A549 (cell line): Measurements from ENCODE around the gene FOXP1. TPM values are rescaled to one million over a fixed set of nuclear protein-coding genes. Genes with fewer than 3 reads are reported as not detected.
A peak's percentile ranks its signal among the peaks of the same experiment; 100 is the strongest.

Experiments
- ATAC-seq, 2 experiments: fragments of 200-7000 bp in 1 of 2; fragments of >200 bp in 1 of 2; cut with Nextera tagmentation in 1 of 2; cut with Tn5 transposase in 1 of 2; 3 replicates each; pipeline versions ENCODE4 v1.8.0 to v1.9.1; 2018 to 2020; ENCODE audit warnings: mild to moderate bottlenecking in 1 of 2, moderate library complexity in 1 of 2
- CTCF ChIA-PET: fragments of 300-600 bp; sonication (Branson Sonifier 250); formaldehyde crosslinking; extraction: SDS; loops from one replicate; lab custom pipeline; 2021; ENCODE audit warnings: antibody characterized with exemption, inconsistent platforms; lab: Yijun Ruan, JAX
- POLR2A ChIA-PET: fragments of 350-600 bp; formaldehyde crosslinking; extraction: SDS; loops from one replicate; lab custom pipeline; 2021; ENCODE audit warnings: antibody characterized with exemption, inconsistent platforms; lab: Yijun Ruan, JAX
- DNase-seq, 2 experiments: peaks; one replicate each; pipeline versions ENCODE4 v3.0.0 to v3.0.0-alpha.2; 2011 to 2016; ENCODE audit warnings: low read depth in 1 of 2, low spot score in 1 of 2
- FAIRE-seq: peaks from 2 replicates; lab custom pipeline; 2011; peaks lifted over from hg19 to GRCh38; lab: Jason Lieb, UNC
- H3K27ac ChIP-seq, 2 experiments: fragments of >200 bp; sonication (Bioruptor Twin); formaldehyde crosslinking; 3 replicates each; pipeline ENCODE4 v1.5.1; 2016 to 2017
- H3K4me1 ChIP-seq: fragments of >200 bp; sonication (Bioruptor Twin); formaldehyde crosslinking; 3 replicates; pipeline ENCODE4 v1.6.1; 2016
- H3K4me2 ChIP-seq: fragments of >200 bp; sonication (Bioruptor Twin); formaldehyde crosslinking; 3 replicates; pipeline ENCODE4 v1.6.1; 2016
- H3K4me3 ChIP-seq: fragments of >200 bp; sonication (Bioruptor Twin); formaldehyde crosslinking; 3 replicates; pipeline ENCODE4 v1.5.1; 2016
- H3K9me3 ChIP-seq: fragments of >200 bp; sonication (Bioruptor Twin); formaldehyde crosslinking; 3 replicates; pipeline ENCODE4 v1.6.1; 2016
- CBX2 ChIP-seq: fragments of 200-600 bp; sonication (generic); IDR thresholded peaks from 2 replicates; pipeline ENCODE4 v1.6.1; 2016; ENCODE audit warnings: low read depth, mild to moderate bottlenecking, borderline replicate concordance
- E2F6 ChIP-seq: IDR thresholded peaks from 2 replicates; pipeline ENCODE4 v1.6.1; 2012; ENCODE audit warnings: low read depth, borderline replicate concordance
- ESRRA ChIP-seq: fragments of 150-350 bp; IDR thresholded peaks from 2 replicates; pipeline ENCODE4 v1.6.1; 2014; ENCODE audit warnings: mild to moderate bottlenecking, low read length, borderline replicate concordance
- FOSL2 ChIP-seq, 2 experiments: fragments of 450-650 bp in 1 of 2; fragments of >200 bp in 1 of 2; sonication (Bioruptor Twin) in 1 of 2; formaldehyde crosslinking; IDR thresholded peaks; 2 replicates each; pipeline versions ENCODE4 v1.5.0 to v1.6.1; 2016 to 2020; ENCODE audit warnings: mild to moderate bottlenecking in 1 of 2, moderate library complexity in 1 of 2
- FOXS1 ChIP-seq: fragments of 250-450 bp; sonication (Bioruptor Pico); IDR thresholded peaks from 2 replicates; pipeline ENCODE4 v1.5.0; 2020; ENCODE audit warnings: mild to moderate bottlenecking, moderate library complexity
- GATA3 ChIP-seq: IDR thresholded peaks from 2 replicates; pipeline ENCODE4 v1.6.1; 2012; ENCODE audit warnings: borderline replicate concordance
- HEYL ChIP-seq: fragments of 250-450 bp; sonication (Bioruptor Pico); IDR thresholded peaks from 2 replicates; pipeline ENCODE4 v1.8.0; 2021; ENCODE audit warnings: mild to moderate bottlenecking, moderate library complexity
- HMGXB4 ChIP-seq: fragments of 250-450 bp; sonication (Bioruptor Pico); IDR thresholded peaks from 2 replicates; pipeline ENCODE4 v1.5.0; 2021; ENCODE audit warnings: mild to moderate bottlenecking, moderate library complexity, borderline replicate concordance
- HOXB5 ChIP-seq: fragments of 250-450 bp; sonication (Bioruptor Pico); IDR thresholded peaks from 2 replicates; pipeline ENCODE4 v1.5.0; 2020; ENCODE audit warnings: mild to moderate bottlenecking, moderate library complexity
- JUN ChIP-seq, 2 experiments: fragments of >200 bp; sonication (Bioruptor Twin); formaldehyde crosslinking; IDR thresholded peaks; 2 replicates in 1 of 2; 3 replicates in 1 of 2; pipeline ENCODE4 v1.6.1; 2016 to 2017
- MAFK ChIP-seq: fragments of 450-650 bp; IDR thresholded peaks from 2 replicates; pipeline ENCODE4 v1.6.1; 2014; ENCODE audit not compliant: partially characterized antibody
- MAX ChIP-seq: IDR thresholded peaks from 2 replicates; pipeline ENCODE4 v1.6.1; 2012
- MAZ ChIP-seq: fragments of 150-350 bp; IDR thresholded peaks from 2 replicates; pipeline ENCODE4 v1.6.1; 2014; ENCODE audit warnings: antibody characterized with exemption, low read depth, low read length, borderline replicate concordance
- MYC ChIP-seq: IDR thresholded peaks from 2 replicates; pipeline ENCODE4 v1.6.1; 2012; ENCODE audit warnings: mild to moderate bottlenecking, inconsistent platforms, low read length, improper control_type of control experiment, borderline replicate concordance
- POLR2A ChIP-seq: IDR thresholded peaks from 2 replicates; pipeline ENCODE4 v1.6.1; 2012; ENCODE audit warnings: mild to moderate bottlenecking, low read length
- RARB ChIP-seq: fragments of 250-450 bp; sonication (Bioruptor Pico); IDR thresholded peaks from 2 replicates; pipeline ENCODE4 v1.8.0; 2021; ENCODE audit warnings: mild to moderate bottlenecking, moderate library complexity
- RCOR1 ChIP-seq: fragments of 150-350 bp; IDR thresholded peaks from 2 replicates; pipeline ENCODE4 v1.6.1; 2014; ENCODE audit warnings: antibody characterized with exemption, low read length, low read depth
- TFCP2L1 ChIP-seq: fragments of 250-450 bp; sonication (Bioruptor Pico); IDR thresholded peaks from 2 replicates; pipeline ENCODE4 v1.5.0; 2021; ENCODE audit warnings: mild to moderate bottlenecking
- USF2 ChIP-seq: fragments of 450-650 bp; IDR thresholded peaks from 2 replicates; pipeline ENCODE4 v1.6.1; 2014; ENCODE audit warnings: antibody characterized with exemption
- ZNF302 ChIP-seq: fragments of 250-450 bp; sonication (Bioruptor Pico); IDR thresholded peaks from 2 replicates; pipeline ENCODE4 v1.9.0; 2021; ENCODE audit warnings: inconsistent platforms, mild to moderate bottlenecking, moderate library complexity
- ZSCAN20 ChIP-seq: fragments of 250-450 bp; sonication (Bioruptor Pico); IDR thresholded peaks from 2 replicates; pipeline ENCODE4 v1.8.0; 2022; ENCODE audit warnings: mild to moderate bottlenecking, moderate library complexity
- WGBS: methylation state at CpG from one replicate; pipeline ENCODE4 v1.1.6; 2017; ENCODE audit errors: missing lambda C conversion rate; 5-methylcytosine and 5-hydroxymethylcytosine counted together
- polyA plus RNA-seq, 4 experiments: library from polyadenylated mRNA; depleted of rRNA in 3 of 4; stranded (reverse); fragments of >200 nt; fragmentation: RNase III in 1 of 4; extraction: RNeasy Plus Mini Kit Qiagen cat#74134 plus additional on column Dnase treatment in 1 of 4; gene quantifications; 2 replicates in 3 of 4; 3 replicates in 1 of 4; pipeline ENCODE4 v1.2.3, GENCODE V29; 2011 to 2017
- TF ChIP-seq, protein P1 (sequence below): fragments of >200 bp; sonication (Bioruptor Twin); formaldehyde crosslinking; IDR thresholded peaks from 2 replicates; pipeline ENCODE4 v1.6.1; 2016
- TF ChIP-seq, protein P2 (sequence below): IDR thresholded peaks from 2 replicates; pipeline ENCODE4 v1.6.1; 2012
- TF ChIP-seq, protein P3 (sequence below): fragments of 150-350 bp; IDR thresholded peaks from 2 replicates; pipeline ENCODE4 v1.6.1; 2014; ENCODE audit warnings: low read depth, mild to moderate bottlenecking, low read length

The FOXP1 gene
- polyA plus RNA-seq, 2 of the 4 experiments (the other 2 are of a cell fraction), result 12.8 to 13.9 TPM

DNA sequence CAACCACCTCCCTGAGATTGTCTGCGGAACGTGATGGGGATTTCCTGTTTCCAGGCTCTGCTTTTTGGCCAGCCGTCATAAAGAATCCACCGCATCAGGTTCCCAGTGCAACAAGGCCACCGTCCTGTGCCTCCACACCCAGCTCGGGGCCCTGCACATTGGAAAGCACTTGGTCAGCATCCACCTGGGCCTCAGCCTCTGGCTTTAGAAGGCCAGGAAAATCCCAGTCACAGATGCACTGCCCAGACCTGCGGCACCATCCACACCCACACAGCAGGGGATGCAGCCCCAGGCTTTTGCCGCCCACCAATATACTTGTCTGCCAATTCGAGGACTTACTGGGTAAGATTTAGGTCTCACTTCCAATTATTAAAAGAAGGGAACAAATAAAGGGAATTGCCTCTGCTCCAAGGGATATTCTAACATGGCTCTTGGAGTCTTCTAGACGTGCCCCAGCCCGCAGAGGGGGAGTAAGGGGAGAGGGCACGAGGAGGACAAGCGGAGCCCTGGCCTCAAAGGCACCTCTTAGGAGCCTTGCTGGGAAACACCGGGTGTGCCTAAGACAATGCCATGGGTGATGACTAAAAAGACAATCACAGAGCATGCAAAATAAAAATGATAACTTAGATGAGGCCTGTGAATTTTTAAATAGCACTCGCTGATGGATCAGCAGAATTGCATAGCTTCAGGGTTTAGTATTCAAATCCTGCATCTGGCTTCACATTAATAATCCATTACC lies 169.2 kb downstream of the FOXP1 start:
- TF ChIP-seq E2F6, result no peak
- TF ChIP-seq MYC, result no peak
- TF ChIP-seq, protein P1, sequence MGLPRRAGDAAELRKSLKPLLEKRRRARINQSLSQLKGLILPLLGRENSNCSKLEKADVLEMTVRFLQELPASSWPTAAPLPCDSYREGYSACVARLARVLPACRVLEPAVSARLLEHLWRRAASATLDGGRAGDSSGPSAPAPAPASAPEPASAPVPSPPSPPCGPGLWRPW, result no peak
- no peak for TF ChIP-seq MAFK
- no peak for TF ChIP-seq RARB (CRISPR knock-in tag)
- TF ChIP-seq, protein P2, sequence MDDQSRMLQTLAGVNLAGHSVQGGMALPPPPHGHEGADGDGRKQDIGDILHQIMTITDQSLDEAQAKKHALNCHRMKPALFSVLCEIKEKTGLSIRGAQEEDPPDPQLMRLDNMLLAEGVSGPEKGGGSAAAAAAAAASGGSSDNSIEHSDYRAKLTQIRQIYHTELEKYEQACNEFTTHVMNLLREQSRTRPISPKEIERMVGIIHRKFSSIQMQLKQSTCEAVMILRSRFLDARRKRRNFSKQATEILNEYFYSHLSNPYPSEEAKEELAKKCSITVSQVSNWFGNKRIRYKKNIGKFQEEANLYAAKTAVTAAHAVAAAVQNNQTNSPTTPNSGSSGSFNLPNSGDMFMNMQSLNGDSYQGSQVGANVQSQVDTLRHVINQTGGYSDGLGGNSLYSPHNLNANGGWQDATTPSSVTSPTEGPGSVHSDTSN, result no peak
- TF ChIP-seq JUN (IDR thresholded peaks at IDR 0.05), result no peak
- no peak for TF ChIP-seq TFCP2L1 (CRISPR knock-in tag)
- no peak for TF ChIP-seq POLR2A
- TF ChIP-seq HEYL (CRISPR knock-in tag), result no peak
- no peak for TF ChIP-seq USF2
- no peak for TF ChIP-seq HMGXB4 (CRISPR knock-in tag)
- no peak for TF ChIP-seq HOXB5 (CRISPR knock-in tag)
- TF ChIP-seq MAX, result no peak
- TF ChIP-seq RCOR1, result no peak
- 0 out of 6 replicates have a peak overlapping the region, but pooled peaks of 1 of the 2 experiments have one; percentile 17 for H3K27ac ChIP-seq
- 92% methylated on average over 15 of the region's 15 CpGs for WGBS
- FAIRE-seq (no peak), ATAC-seq (no peak), DNase-seq (no peak)
- CTCF ChIA-PET, result interaction anchor here (0.8 to 0.9 kb wide), 2 partner anchors 9 to 13 kb away, joined by 3 read pairs; no protein-coding TSS in a partner anchor
- POLR2A ChIA-PET, result no interaction called here
- no peak overlapping the region for H3K4me3 ChIP-seq
- no peaks in the 10 kb centered on the region for H3K9me3 ChIP-seq
- no peak overlapping the region for H3K4me2 ChIP-seq
- H3K4me1 ChIP-seq, result no peaks in the 10 kb centered on the region

DNA sequence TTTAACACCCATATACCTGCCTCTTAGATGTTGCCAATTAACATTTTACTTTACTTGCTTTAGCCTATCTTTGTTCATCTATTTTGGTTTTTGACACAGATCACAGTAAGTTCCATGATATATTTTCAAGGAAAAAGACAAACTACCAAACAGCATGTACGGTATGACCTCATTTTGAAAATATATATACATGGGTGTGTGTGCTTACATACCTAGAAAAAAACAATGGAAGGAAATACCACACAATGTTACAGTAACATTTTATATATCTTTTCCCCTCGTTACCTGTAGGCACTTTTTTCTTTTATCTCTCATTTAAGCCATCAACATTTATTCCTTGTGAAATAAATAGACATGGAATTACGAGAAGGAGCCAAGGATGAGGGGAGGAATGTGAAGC lies 170.0 kb downstream of the FOXP1 start:
- CTCF ChIA-PET, result no interaction called here

More for the DNA sequence above, 170.0 kb downstream of the FOXP1 start:
- Histone ChIP-seq H3K9me3 (no peaks in the 10 kb centered on the region), H3K27ac (no peak overlapping the region), H3K4me1 (no peaks in the 10 kb centered on the region), H3K4me2 (no peak overlapping the region), H3K4me3 (no peak overlapping the region)
- POLR2A ChIA-PET, result no interaction called here
- WGBS, result 70% methylated on average over 3 of the region's 3 CpGs
- DNase-seq, result no peak
- no peak for ATAC-seq
- FAIRE-seq, result no peak
- TF ChIP-seq CBX2 (no peak), ZSCAN20 (CRISPR knock-in tag) (no peak), ZNF302 (no peak), ESRRA (no peak), JUN (IDR thresholded peaks at IDR 0.05) (no peak), GATA3 (no peak), FOSL2 (IDR thresholded peaks at IDR 0.05) (no peak), FOSL2 (CRISPR knock-in tag; IDR thresholded peaks at IDR 0.05) (no peak), HOXB5 (CRISPR knock-in tag) (no peak), MAZ (no peak), FOXS1 (no peak)
- TF ChIP-seq, protein P3, sequence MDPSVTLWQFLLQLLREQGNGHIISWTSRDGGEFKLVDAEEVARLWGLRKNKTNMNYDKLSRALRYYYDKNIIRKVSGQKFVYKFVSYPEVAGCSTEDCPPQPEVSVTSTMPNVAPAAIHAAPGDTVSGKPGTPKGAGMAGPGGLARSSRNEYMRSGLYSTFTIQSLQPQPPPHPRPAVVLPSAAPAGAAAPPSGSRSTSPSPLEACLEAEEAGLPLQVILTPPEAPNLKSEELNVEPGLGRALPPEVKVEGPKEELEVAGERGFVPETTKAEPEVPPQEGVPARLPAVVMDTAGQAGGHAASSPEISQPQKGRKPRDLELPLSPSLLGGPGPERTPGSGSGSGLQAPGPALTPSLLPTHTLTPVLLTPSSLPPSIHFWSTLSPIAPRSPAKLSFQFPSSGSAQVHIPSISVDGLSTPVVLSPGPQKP, result no peak
- TF ChIP-seq, protein P2, result no peak
